GM18519 (cell line): ENCODE data around the gene CCDC38.

Experiments
- ATAC-seq: cut with Tn5 transposase; IDR thresholded peaks from one replicate; pipeline ENCODE4 v1.9.1; 2021; ENCODE audit warnings: mild to moderate bottlenecking, moderate library complexity; ENCODE audit not compliant: unreplicated experiment, low FRiP score

The CCDC38 gene

DNA sequence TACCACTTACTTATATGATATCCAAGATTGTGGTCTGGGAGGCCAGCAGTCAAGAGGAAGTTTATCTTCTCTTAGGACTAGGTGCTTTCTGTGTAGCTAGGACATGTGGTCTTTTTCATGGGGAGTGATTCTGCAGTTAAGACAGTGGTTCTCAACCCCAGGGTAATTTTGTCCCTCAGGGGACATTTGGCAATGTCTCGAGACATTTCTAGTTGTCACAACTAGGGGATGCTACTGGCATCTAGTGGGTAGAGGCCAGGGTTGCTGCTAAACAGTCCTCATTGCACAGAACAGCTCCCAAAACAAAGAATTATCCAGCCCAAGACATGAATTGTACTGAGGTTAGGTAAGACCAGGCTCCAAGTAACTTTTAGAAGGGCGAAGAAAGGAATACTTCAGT is 20.7 kb upstream of the CCDC38 start:
- no peak for ATAC-seq

DNA sequence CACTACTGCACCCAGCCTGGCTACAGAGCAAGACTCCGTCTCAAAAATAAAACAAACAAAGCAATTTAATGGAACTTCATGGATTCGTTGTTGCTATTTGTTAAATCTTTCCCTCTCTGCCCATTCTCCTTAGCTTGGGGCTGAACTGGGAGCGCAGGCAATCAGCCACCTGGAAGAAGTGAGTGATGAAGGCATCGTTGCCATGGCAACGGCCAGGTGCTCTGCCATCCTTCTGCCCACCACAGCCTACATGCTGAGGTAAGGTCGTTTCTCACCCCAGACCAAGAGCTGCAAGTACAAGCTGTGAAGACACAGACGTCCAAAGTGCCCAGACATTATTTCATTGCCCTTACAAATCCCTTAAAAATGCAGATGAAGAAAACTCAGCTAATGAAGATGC is 19.8 kb upstream of the CCDC38 start:
- no peak for ATAC-seq

DNA sequence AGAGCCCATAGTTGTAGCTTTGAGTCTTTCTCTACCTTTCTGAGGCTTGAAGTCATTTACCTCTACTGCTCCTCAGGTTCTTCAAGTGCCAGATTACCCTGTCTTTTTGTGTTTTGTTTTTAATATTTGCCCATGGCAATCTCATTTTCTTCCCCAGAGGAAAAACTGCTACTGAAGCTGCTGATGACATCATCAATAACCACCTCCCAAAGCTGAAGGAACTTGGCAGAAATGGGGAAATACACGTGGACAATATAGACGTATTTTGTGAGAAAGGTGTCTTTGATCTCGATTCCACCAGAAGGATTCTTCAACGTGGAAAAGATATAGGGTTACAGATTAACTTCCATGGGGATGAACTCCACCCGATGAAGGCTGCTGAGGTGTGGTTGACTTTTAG is 17.8 kb upstream of the CCDC38 start:
- no peak for ATAC-seq

DNA sequence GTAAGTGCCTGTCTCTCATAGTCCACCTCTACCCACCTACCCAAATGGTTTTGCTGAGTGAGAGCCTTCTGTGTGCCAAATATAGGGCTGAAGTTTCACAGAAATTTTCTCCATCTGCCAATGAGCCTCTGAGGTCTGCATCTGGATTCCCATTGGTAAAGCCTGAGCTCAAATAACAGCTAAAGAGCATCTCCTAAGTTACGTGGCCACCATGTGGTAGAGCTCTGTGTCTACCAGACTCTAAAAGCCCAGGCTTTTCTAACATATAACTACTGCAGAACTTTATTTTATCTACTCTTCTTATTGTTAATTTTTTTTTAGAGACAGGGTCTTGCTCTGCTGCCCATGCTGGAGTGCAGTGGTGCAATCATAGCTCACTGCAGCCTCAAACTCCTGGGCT is 16.7 kb upstream of the CCDC38 start:
- ATAC-seq, result no peak

DNA sequence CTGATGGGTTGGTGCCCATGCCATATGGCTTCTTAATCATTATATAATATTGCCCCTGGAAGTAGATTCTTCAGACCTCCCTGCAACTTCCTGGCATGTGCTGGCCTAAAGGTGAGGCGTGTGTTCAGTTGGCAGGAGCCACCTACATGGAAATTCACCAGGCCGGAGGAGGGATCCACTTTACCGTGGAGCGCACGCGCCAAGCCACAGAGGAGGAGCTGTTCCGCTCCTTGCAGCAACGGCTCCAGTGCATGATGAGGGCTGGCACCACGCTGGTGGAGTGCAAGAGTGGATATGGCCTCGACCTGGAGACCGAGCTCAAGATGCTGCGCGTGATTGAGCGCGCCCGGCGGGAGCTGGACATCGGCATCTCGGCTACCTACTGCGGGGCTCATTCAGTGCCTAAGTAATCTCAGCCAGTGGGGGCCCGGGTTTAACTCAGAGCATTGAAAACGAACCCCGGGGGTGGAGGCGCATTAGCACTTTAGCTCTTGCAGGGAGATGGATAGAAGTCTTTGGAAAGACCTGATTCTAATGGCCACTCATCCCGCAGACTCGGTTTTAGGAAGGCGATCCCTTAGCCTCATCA is 14.2 kb upstream of the CCDC38 start:
- ATAC-seq, result no peak

DNA sequence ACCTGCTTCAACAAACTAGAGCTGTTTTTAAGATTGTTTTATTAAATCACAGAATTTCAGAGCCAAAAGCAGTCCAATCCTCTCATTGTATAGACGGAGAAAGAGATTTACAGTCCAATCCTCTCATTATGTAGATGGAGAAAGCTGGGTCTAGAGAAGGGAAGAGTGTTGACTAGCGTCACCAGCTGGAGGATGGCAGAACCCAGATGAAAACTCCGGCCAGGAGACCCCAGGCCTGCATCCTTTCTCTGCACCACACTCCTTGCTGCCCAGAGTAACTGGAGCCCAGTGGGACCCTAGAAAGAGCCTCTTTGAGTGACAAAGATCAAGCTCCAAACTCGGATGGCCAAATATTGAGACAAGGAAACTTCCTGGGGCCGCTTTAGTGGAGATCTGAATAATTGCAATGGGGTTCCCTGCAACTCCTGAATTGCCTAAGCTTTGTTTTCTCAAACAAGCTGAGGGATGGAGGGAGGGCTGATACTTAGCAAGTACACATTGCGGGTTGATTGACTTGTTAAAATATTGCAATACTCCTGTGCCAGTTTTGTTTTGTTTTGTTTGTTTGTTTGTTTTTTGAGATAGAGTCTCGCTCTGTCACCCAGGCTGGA is 13.2 kb upstream of the CCDC38 start:
- no peak for ATAC-seq

DNA sequence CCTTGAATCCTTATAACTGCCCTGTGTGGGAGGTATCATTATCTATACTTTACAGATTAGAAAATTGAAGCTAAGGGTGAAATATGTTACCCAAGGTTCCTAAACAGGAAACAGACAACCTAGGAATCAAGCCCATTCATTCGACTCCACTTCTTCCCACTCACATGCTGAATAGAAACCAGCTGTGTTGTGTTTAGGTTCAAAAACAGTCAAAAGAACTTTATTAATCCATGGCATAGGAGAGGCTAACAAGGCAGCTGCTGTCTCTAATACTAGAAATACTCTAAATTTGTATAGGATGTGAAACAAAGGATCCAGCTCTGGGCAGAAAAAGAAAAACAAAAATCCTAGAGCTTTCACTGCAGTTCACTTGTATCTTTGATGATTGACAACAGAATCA is 10.6 kb upstream of the CCDC38 start:
- ATAC-seq, result no peak

DNA sequence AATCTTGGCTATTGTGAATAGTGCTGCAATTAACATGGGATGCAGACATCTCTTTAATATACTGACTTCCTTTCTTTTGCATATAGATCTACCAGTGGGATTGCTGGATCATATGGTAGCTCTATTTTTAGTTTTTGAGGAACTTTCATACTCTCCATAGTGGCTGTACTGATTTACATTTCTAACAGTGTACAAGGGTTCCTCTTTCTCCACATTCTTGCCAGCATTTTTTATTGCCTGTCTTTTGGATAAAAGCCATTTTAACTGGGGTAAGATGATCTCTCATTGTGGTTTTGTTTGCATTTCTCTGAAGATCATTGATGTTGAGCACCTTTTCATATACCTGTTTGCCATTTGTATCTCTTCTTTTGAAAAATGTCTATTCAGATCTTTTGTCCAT is 9.1 kb upstream of the CCDC38 start:
- ATAC-seq, result no peak

DNA sequence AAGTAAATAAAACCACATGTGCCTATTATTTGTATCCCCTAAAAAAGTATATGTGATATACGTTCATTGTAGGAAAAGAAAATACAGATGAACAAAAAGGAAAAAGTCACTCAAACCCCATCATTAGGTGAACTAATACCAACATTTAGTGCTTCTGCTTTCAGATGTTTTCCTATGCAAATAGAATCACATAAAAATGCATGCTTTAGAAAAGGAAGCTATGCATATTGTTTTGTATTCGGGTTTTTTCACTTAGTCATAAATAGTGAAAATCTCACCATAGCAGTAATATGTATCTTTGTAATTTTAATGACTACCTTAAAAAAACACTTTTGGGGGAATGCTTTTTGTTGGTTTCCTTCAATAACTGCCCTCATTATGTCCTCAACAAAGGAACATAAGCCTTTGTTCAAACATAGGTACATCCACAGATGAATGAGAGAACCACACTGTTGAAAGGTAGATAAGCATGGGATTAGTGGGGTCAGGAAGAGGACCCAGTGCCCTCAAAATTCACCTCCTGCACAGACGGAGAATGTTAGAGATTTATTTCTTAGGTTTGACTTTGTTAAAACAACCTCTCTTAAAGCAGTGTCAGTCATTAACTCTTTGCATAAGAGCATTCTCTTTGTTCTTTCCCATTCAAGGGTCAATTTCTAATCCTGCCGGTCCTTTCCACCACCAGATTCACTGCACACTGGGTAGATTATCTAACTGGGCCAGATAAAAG is 7.2 kb upstream of the CCDC38 start:
- ATAC-seq, result no peak

DNA sequence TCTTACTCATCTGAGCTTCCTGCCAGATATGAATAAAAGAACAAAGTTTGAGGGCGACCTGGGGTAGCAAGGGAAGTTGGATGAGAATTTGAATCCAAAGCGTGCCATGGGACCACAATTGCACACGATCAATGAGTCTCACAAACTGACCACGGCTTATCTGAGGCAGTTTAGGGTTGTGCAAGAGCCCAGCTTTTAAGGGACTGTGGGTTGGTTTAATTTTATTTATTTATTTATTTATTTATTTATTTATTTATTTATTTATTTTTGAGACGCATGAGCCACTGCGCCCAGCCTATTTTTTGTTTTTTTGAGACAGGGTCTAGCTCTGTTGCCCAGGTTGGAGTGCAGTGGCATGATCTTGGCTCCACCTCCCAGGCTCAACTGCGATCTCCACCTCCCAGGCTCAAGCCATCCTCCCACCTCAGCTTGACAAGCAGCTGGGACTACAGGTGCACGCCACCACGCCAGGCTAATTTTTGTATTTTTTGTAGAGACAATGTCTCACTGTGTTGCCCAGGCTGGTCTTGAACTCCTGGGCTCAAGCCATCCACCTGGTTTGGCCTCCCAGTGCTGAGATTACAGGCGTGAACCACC is 1.8 kb upstream of the CCDC38 start:
- no peak for ATAC-seq

DNA sequence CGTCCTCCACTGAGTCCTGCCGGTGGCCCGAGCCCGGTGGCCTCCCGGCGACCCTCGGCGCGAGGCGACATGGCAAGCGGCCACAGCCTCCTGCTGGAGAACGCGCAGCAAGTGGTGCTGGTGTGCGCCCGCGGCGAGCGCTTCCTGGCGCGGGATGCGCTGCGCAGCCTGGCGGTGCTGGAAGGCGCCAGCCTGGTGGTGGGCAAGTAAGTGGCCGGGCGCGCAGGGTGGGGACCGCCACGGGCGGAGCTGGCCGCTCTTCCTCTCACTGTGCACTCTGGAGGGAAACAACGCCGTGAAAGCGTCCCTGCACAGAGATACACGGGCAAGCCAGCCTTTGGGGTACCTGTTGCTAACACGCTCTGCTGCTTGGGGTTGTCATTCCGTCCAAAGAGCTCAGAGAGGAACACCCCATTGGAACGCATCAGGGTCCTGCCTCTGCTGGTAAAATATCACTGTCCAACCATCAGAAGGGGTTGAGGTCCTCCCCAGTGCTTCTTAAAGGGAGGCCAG is 972 bp upstream of the CCDC38 start, which contains the start of gene AMDHD1:
TSS of gene AMDHD1 (plus strand) at position 2 of the 513 bp plus-strand sequence. CDS start at position 70, 68 bp downstream.
- peak; percentile 53 for ATAC-seq

DNA sequence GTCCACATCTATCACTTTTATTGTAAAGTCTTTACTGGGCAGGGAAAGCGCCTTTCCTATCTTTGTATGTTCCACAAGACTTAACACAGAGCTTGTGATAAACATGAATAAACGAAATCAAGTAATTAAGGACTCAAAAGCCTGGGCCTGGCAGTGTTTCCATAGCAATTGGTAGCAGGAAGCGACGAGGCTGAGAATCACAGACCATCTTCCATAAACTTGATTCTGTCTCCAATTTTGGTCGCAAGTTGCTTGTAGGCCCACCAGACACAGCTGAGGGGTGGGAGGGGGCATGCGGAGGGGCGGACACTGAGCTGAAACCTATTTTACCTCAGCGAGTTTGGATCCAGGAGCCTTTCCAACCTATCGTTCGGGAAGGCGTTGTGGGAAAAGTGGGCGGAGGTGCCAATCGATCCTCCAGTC is 302 bp downstream of the CCDC38 start:
- no peak for ATAC-seq

DNA sequence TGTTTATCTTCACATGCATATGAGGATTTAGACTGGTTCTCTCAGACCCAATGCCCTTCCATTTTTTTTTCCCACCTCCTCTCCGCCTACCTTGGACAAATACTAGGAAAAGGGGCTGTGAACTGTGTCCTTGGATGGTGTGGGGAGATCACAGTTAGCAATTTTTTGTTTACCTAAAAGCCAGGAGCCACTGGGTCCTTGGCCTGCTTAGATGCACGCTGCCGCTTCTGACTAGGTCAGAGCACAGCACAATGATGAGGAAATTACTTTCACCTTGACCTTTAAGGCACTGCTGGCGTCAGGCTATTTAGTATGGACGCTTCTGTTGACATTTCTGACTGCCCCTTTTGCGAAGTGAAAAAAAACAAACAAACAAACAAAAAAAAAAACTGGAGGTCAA is 1.9 kb downstream of the CCDC38 start:
- ATAC-seq, result no peak

DNA sequence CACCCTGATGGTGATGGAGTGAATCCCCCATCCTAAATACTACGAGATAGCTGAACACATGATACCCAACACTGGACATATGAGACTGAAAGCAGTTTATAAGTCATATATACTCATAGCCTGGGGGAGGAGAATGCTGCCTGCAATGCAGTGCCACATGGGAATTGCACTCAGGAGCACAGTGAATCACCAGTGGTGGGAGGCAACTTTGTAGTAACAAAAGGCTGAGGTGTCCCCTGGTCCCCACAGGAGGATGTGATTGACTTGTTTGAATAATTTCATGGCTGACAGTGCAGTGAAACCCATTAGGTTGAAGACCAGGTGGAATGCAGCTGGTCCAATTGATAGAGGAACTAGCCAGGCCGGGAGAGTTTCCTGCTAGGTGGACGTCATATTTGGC is 20.2 kb downstream of the CCDC38 start:
- ATAC-seq, result no peak

DNA sequence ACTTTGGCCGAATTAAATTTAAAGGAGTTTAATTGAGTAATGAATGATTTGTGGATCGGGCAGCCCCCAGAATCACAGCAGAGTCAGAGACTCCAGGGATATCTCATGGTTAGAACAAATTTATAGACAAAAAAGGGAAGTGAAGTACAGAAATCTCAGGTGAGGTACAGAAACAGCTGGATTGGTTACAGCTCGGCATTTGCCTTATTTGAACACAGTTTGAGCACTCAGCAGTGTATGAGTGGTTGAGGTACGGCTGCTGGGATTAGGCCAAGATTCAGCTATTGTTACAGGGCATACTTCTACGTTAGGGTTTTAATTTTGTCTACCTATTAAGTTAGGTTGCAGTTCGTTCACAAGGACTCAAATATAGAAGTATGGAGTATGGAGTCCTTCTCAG is 23.3 kb downstream of the CCDC38 start:
- no peak for ATAC-seq

DNA sequence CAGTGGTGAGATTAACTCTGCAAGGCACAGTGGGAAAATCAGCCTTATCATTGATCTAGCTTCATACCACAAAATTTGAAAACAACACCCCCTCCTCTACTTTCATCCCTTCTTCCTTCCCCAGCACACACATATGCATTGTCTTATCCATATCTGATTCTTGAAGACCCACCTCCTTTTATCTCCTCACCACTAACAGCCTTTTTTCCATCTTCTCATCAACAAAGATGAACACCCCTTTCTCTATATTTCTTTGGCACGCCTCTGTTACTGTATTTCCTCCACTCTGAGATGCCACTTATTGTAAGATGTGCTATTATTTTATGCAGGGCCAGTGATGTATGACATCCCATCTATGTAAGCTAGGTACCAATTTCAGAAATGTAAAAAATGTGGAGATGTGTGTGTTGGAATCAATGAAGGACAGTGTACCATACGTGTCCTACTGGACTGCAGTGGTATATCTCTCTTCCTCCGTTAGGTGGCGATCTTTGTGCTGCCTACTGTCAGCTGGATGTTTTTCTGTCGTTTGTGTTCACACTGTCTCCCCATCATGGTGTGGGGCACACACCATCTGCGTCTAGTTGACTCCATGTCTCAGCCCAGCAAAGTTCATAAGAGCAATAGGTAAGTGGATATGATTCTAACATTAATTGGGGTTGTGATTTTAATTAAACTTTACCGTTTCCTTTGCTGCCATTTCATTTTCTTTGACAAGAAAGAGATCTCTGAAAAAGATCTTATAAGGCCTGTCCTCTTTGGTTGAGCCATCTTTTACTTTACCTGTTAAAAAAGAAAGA is 24.0 kb downstream of the CCDC38 start:
- peak; percentile 93 for ATAC-seq

DNA sequence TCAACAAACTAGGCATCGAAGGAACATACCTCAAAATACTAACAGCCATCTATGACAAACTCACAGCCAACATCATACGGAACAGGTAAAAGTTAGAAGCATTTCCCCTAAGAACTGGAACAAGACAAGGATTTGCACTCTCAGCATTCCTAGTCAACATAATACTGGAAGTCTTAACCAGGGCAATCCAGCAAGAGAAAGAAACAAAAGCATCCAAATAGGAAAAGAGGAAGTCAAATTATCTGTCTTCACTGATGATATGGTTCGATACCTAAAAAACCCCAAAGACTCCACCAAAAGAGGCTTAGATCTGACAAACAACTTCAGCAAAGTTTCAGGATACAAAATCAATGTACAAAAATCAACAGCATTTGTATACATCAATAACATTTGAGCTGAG is 32.5 kb downstream of the CCDC38 start:
- no peak for ATAC-seq

DNA sequence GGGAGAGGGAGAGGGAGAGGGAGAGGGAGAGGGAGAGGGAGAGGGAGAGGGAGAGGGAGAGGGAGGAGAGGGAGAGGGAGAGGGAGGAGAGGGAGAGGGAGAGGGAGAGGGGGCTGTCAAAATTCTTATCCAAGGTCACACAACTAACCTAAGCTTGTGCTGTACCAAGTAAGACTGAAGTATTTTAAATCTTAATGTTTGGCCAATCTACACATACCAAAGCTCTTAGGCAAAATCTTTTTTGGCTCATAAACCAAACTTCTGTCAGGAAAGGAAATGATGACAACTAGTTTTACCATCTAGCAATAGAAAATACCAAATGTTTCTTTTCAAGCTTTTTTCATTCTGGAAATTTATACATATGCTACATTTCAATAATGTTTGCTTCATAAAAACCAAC is 33.8 kb downstream of the CCDC38 start:
- no peak for ATAC-seq

DNA sequence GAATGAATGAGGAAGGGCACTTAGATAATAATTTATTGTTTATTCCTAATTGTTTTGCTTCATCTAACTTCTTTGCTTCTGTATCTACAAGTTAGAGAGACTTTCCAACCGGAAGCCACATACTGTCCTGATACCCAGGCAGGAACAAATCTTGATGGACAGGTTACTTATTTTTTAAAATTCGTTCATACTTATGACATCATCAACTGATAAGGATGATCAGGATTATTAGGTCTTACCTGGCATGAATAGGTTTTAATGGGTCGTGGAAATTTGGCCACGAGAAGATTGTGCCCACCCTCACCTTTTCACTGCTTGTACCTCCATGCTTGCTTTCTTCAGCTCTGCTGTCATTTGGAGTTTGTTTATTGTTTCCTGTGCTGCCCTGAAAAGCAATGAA is 44.3 kb downstream of the CCDC38 start:
- ATAC-seq, result no peak

DNA sequence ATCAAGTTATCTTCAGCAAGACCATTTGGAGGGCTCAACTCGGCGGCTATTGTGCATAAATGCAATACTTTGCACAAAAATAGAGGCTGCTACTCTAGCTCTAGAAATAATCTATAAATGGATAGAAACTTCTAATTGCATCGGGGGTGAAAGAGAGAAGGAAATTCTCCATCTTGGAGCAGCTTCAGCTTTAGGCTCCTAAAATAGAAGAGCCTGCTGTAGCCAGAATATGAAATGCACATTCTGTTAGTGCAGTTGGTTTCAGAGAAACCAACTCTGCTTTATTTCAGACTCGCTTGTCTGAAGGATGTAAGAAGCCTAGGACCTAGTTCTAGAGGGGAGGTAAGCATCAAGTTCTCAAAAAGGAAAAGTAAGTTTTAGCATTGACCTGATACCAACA is 45.6 kb downstream of the CCDC38 start:
- no peak for ATAC-seq

DNA sequence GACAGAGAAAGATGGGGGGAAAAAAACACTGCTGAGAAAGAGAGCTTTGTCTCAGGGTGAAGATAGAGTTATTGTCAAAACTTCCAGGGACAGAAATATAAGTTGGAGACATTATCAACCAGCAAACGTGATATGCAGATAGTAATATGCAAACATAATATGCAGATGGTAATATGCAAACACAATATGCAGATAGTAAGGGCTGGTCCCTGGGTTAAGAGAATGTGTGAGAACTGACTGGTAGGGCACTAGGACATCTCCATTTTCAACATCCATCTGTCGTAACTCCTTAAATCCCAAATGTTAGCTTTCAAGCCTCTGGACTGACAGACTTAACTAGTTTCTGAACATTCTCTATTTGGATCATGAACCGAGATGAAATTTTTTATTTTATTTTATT is 51.5 kb downstream of the CCDC38 start:
- ATAC-seq, result no peak
